ENCODE measurements around the gene AQP5. TPM values are rescaled to one million over a fixed set of nuclear protein-coding genes. Genes with fewer than 3 reads are reported as not detected.

AQP5 gene
- total RNA-seq, 3 donors from 2014 or later (not counting 1 experiment from before 2014, with no cell fraction given) = not detected

DNA sequence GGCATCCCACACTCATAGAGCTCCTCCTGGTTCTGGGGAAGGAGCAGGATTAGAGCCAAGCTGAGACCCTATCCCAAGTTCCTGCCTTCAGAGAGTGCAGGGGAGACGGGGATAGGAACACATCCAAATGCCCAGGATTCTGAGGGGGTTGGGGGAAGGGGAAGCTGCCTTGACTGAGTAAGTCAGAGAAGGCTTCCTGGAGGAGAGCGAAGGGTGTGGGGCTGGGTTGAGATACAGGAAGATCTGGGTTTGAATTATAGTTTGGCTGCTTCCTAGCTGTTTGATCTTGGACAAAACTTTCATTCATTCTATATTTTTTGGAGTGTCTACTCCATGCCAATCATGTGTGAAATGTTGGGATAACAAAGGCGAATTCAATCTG, 19.2 kb upstream of the AQP5 start:
- Mint-ChIP-seq H3K9me3 (no peaks in the 10 kb centered on the region), H3K27ac (peak overlapping the region in 1 of 2 donors; percentile 29), H3K27me3 (ENCODE audit: low read depth in 2 of 2) (peaks cover 10 to 15% of the 10 kb centered on the region in 2 donors), H3K4me3 (no peak overlapping the region), H3K36me3 (no peaks in the 10 kb centered on the region), H3K4me1 (peaks cover 14 to 23% of the 10 kb centered on the region in 2 donors)
- no peak overlapping the region for H3K4me3 ChIP-seq (ENCODE audit: low read length)
- H3K9me3 ChIP-seq (ENCODE audit: control insufficient read depth, insufficient read depth, low read length) = no peaks in the 10 kb centered on the region
- peaks cover 7% of the 10 kb centered on the region for H3K4me1 ChIP-seq (ENCODE audit: control insufficient read depth, insufficient read depth, low read length)
- ATAC-seq (no peak), DNase-seq (no peak)
- no peaks in the 10 kb centered on the region for H3K36me3 ChIP-seq (ENCODE audit: control insufficient read depth, insufficient read depth, low read length)
- WGBS (ENCODE audit: insufficient coverage) = 93% methylated on average over 3 of the region's 3 CpGs
- TF ChIP-seq CTCF (IDR thresholded peaks at IDR 0.05) = no peak
- H3K27ac ChIP-seq (ENCODE audit: low read length) = no peak overlapping the region
- no peaks in the 10 kb centered on the region for H3K27me3 ChIP-seq (ENCODE audit: control insufficient read depth, insufficient read depth, low read length)
- intact Hi-C loops (cut with micrococcal nuclease) = no loop called here

DNA sequence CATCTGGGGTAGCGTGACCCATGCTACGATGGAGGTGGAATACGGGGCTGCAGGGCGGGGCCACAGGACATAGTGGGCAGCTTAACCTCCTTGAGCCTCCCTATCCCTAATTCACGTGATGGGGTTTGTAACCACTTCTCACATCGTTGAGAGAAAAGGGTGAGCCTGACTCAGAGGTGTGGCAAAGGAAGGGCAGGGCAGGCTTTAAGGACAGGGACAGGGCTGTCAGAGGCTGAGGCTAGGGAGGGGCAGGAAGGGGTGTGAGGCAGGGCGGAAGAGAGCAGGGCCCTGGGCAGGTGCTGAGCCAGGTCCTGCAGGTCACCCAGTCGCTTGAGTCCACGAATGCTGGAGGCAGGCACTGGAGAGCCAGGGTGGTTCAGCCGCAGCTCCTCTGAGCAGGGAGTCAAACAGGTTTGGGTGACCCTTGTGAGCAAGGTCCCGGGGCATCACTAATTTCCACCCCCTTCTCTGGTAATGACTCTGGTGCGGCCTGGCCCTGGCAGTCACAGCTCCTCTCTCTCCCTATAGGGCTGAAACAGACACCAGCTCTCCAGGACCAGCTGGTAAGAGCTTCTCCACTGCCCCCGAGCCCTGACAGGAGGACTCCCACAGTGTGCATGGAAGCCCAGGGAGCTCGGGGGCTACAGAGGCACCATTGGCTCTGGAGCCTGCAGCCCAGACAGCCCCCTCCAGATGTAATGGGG, 18.6 kb upstream of the AQP5 start:
- DNase-seq (no peak), ATAC-seq (no peak)
- WGBS (ENCODE audit: insufficient coverage) = 79% methylated on average over 14 of the region's 14 CpGs
- intact Hi-C loops (cut with micrococcal nuclease) = no loop called here
- Mint-ChIP-seq H3K9me3 (no peaks in the 10 kb centered on the region), H3K36me3 (no peaks in the 10 kb centered on the region), H3K4me3 (no peak overlapping the region), H3K27ac (peak overlapping the region in 1 of 2 donors; percentile 29), H3K27me3 (ENCODE audit: low read depth in 2 of 2) (peaks cover 10 to 15% of the 10 kb centered on the region in 2 donors), H3K4me1 (peaks cover 14 to 23% of the 10 kb centered on the region in 2 donors)
- no peak overlapping the region for H3K27ac ChIP-seq (ENCODE audit: low read length)
- peaks cover 7% of the 10 kb centered on the region for H3K4me1 ChIP-seq (ENCODE audit: control insufficient read depth, insufficient read depth, low read length)
- no peaks in the 10 kb centered on the region for H3K36me3 ChIP-seq (ENCODE audit: control insufficient read depth, insufficient read depth, low read length)
- TF ChIP-seq CTCF (IDR thresholded peaks at IDR 0.05) = no peak
- H3K4me3 ChIP-seq (ENCODE audit: low read length) = no peak overlapping the region
- no peaks in the 10 kb centered on the region for H3K27me3 ChIP-seq (ENCODE audit: control insufficient read depth, insufficient read depth, low read length)
- no peaks in the 10 kb centered on the region for H3K9me3 ChIP-seq (ENCODE audit: control insufficient read depth, insufficient read depth, low read length)

- peaks cover 14 to 23% of the 10 kb centered on the region in 2 donors for H3K4me1 Mint-ChIP-seq
- H3K27me3 Mint-ChIP-seq (ENCODE audit: low read depth in 2 of 2) = peaks cover 10 to 15% of the 10 kb centered on the region in 2 donors
- Histone ChIP-seq H3K36me3 (ENCODE audit: control insufficient read depth, insufficient read depth, low read length) (no peaks in the 10 kb centered on the region), H3K4me1 (ENCODE audit: control insufficient read depth, insufficient read depth, low read length) (peaks cover 7% of the 10 kb centered on the region), H3K9me3 (ENCODE audit: control insufficient read depth, insufficient read depth, low read length) (no peaks in the 10 kb centered on the region), H3K27ac (ENCODE audit: low read length) (no peak overlapping the region), H3K27me3 (ENCODE audit: control insufficient read depth, insufficient read depth, low read length) (no peaks in the 10 kb centered on the region), H3K4me3 (ENCODE audit: low read length) (no peak overlapping the region)
- no peak for ATAC-seq
- H3K27ac Mint-ChIP-seq = no peak overlapping the region
- intact Hi-C loops (cut with micrococcal nuclease) = no loop called here
- DNase-seq = no peak
- H3K36me3 Mint-ChIP-seq = no peaks in the 10 kb centered on the region
- TF ChIP-seq CTCF (IDR thresholded peaks at IDR 0.05) = no peak
- WGBS (ENCODE audit: insufficient coverage) = 96% methylated on average over 1 of the region's 1 CpG
- H3K9me3 Mint-ChIP-seq = no peaks in the 10 kb centered on the region
- H3K4me3 Mint-ChIP-seq = no peak overlapping the region
These were observed 18.1 kb upstream of the AQP5 start for GRCh38 chr12:49943625-49943960.

GRCh38 chr12:49944046-49944445, 17.6 kb upstream of the AQP5 start:
- H3K4me3 ChIP-seq (ENCODE audit: low read length) = no peak overlapping the region
- Mint-ChIP-seq H3K36me3 (no peaks in the 10 kb centered on the region), H3K4me1 (peaks cover 14 to 23% of the 10 kb centered on the region in 2 donors), H3K27ac (no peak overlapping the region), H3K4me3 (no peak overlapping the region), H3K27me3 (ENCODE audit: low read depth in 2 of 2) (peaks cover 12 to 15% of the 10 kb centered on the region in 2 donors), H3K9me3 (no peaks in the 10 kb centered on the region)
- no peak for DNase-seq
- intact Hi-C loops (cut with micrococcal nuclease) = no loop called here
- WGBS (ENCODE audit: insufficient coverage) = 93% methylated on average over 5 of the region's 5 CpGs
- H3K4me1 ChIP-seq (ENCODE audit: control insufficient read depth, insufficient read depth, low read length) = peaks cover 7% of the 10 kb centered on the region
- H3K27me3 ChIP-seq (ENCODE audit: control insufficient read depth, insufficient read depth, low read length) = no peaks in the 10 kb centered on the region
- no peaks in the 10 kb centered on the region for H3K9me3 ChIP-seq (ENCODE audit: control insufficient read depth, insufficient read depth, low read length)
- no peak overlapping the region for H3K27ac ChIP-seq (ENCODE audit: low read length)
- no peak for TF ChIP-seq CTCF (IDR thresholded peaks at IDR 0.05)
- H3K36me3 ChIP-seq (ENCODE audit: control insufficient read depth, insufficient read depth, low read length) = no peaks in the 10 kb centered on the region
- no peak for ATAC-seq

Data from natural killer cell (primary cell).